DOHH2 (cell line): ENCODE results near the gene DHX29.

Source experiments
- H3F3A ChIP-seq: fragments of 200-600 bp; sonication (generic), shearing (Covaris generic); 2 replicates; pipeline ENCODE4 v1.6.0; 2016; ENCODE audit warnings: antibody characterized with exemption, mild to moderate bottlenecking; ENCODE audit not compliant: control insufficient read depth, insufficient read depth
- H3K27ac ChIP-seq: fragments of 200-600 bp; sonication (generic); 2 replicates; pipeline ENCODE4 v1.5.1; 2014; ENCODE audit warnings: low read depth, mild to moderate bottlenecking, low read length, moderate library complexity
- H3K27me3 ChIP-seq: fragments of 200-600 bp; sonication (generic); 2 replicates; pipeline ENCODE4 v1.6.1; 2014; ENCODE audit warnings: mild to moderate bottlenecking, low read length, mixed read lengths; ENCODE audit not compliant: control insufficient read depth
- H3K36me3 ChIP-seq: fragments of 200-600 bp; sonication (generic); 2 replicates; pipeline ENCODE4 v1.6.1; 2014; ENCODE audit warnings: mild to moderate bottlenecking, low read length, moderate library complexity, mixed read lengths; ENCODE audit not compliant: control insufficient read depth
- H3K4me1 ChIP-seq: fragments of 200-600 bp; sonication (generic); 2 replicates; pipeline ENCODE4 v1.6.1; 2014; ENCODE audit warnings: mild to moderate bottlenecking, low read length, mixed read lengths; ENCODE audit not compliant: control insufficient read depth
- H3K4me2 ChIP-seq: fragments of 200-600 bp; sonication (generic); 2 replicates; pipeline ENCODE4 v1.6.0; 2014; ENCODE audit warnings: mild to moderate bottlenecking, low read length, moderate library complexity
- H3K4me3 ChIP-seq: fragments of 200-600 bp; sonication (generic); 2 replicates; pipeline ENCODE4 v1.5.1; 2014; ENCODE audit warnings: mild to moderate bottlenecking, low read length, mixed read lengths
- H3K79me2 ChIP-seq: fragments of 200-600 bp; sonication (generic); 2 replicates; pipeline ENCODE4 v1.6.1; 2014; ENCODE audit warnings: mild to moderate bottlenecking, low read length, mixed read lengths; ENCODE audit not compliant: control insufficient read depth
- H3K9me2 ChIP-seq: fragments of 200-600 bp; sonication (generic); replicated peaks from 2 replicates; pipeline ENCODE4 v1.6.1; 2014; ENCODE audit warnings: mild to moderate bottlenecking, low read length, mixed read lengths; ENCODE audit not compliant: control insufficient read depth
- H3K9me3 ChIP-seq: fragments of 200-600 bp; sonication (generic); 2 replicates; pipeline ENCODE4 v1.6.1; 2014; ENCODE audit warnings: antibody characterized with exemption, low read length, mixed read lengths; ENCODE audit not compliant: control insufficient read depth, insufficient read depth
- H4K20me1 ChIP-seq: fragments of 200-600 bp; sonication (generic); 2 replicates; pipeline ENCODE4 v1.6.0; 2014; ENCODE audit warnings: low read depth, mild to moderate bottlenecking, antibody characterized with exemption, low read length, moderate library complexity; ENCODE audit not compliant: control insufficient read depth, insufficient read depth
- CTCF ChIP-seq: fragments of 200-600 bp; sonication (generic); IDR thresholded peaks from one replicate; pipeline ENCODE4 v1.5.1; 2014; ENCODE audit warnings: antibody characterized with exemption, mild to moderate bottlenecking, low read depth, low read length; ENCODE audit not compliant: poor library complexity, severe bottlenecking
- EZH2phosphoT487 ChIP-seq: fragments of 200-600 bp; sonication (generic); IDR thresholded peaks from 2 replicates; pipeline ENCODE4 v1.6.1; 2017; ENCODE audit warnings: borderline replicate concordance, mild to moderate bottlenecking, antibody characterized with exemption, low read length, moderate library complexity, mixed read lengths

DHX29 gene

GRCh38 chr5:55211184-55211874, 96.2 kb downstream of the DHX29 start:
- H3K9me3 ChIP-seq, result no peaks in the 10 kb centered on the region

More at GRCh38 chr5:55211184-55211874, 96.2 kb downstream of the DHX29 start:
- Histone ChIP-seq H3K4me3 (no peak overlapping the region), H3K79me2 (no peaks in the 10 kb centered on the region), H3K36me3 (no peaks in the 10 kb centered on the region), H3F3A (no peaks in the 10 kb centered on the region), H4K20me1 (no peaks in the 10 kb centered on the region), H3K4me2 (no peak overlapping the region), H3K27me3 (peaks cover 3% of the 10 kb centered on the region), H3K4me1 (no peaks in the 10 kb centered on the region), H3K27ac (no peak overlapping the region), H3K9me2 (no peaks in the 10 kb centered on the region)
- TF ChIP-seq CTCF (no peak), EZH2phosphoT487 (no peak)
